ENCODE measurements around the gene PDE4D.

PDE4D gene

GRCh38 chr5:59222687-59223511 is 670.6 kb downstream of the PDE4D start:
- no peak for TF ChIP-seq CTCF (IDR thresholded peaks at IDR 0.05; ENCODE audit: extremely low read depth, missing control alignments)
- no peak for DNase-seq (ENCODE audit: low spot score)

GRCh38 chr5:59221769-59222168 is 671.8 kb downstream of the PDE4D start:
- no peak for DNase-seq (ENCODE audit: low spot score)
- no peak for TF ChIP-seq CTCF (IDR thresholded peaks at IDR 0.05; ENCODE audit: extremely low read depth, missing control alignments)

GRCh38 chr5:59218424-59219045 is 675.0 kb downstream of the PDE4D start:
- DNase-seq (ENCODE audit: low spot score), result peak; percentile 11
- TF ChIP-seq CTCF (IDR thresholded peaks at IDR 0.05; ENCODE audit: extremely low read depth, missing control alignments), result no peak

- TF ChIP-seq CTCF (IDR thresholded peaks at IDR 0.05; ENCODE audit: extremely low read depth, missing control alignments), result no peak
- DNase-seq (ENCODE audit: low spot score), result no peak
Observed at GRCh38 chr5:59216841-59217240, 676.7 kb downstream of the PDE4D start.

- no peak for DNase-seq (ENCODE audit: low spot score)
- TF ChIP-seq CTCF (IDR thresholded peaks at IDR 0.05; ENCODE audit: extremely low read depth, missing control alignments), result no peak
Observed at GRCh38 chr5:59212596-59212995, 680.9 kb downstream of the PDE4D start.

- no peak for TF ChIP-seq CTCF (IDR thresholded peaks at IDR 0.05; ENCODE audit: extremely low read depth, missing control alignments)
- DNase-seq (ENCODE audit: low spot score), result no peak
Observed at GRCh38 chr5:59209758-59210359, 683.7 kb downstream of the PDE4D start.

GRCh38 chr5:59208474-59208873 is 685.1 kb downstream of the PDE4D start:
- DNase-seq (ENCODE audit: low spot score), result no peak
- TF ChIP-seq CTCF (IDR thresholded peaks at IDR 0.05; ENCODE audit: extremely low read depth, missing control alignments), result no peak

Data from GM20000 (cell line).